HepG2 (cell line): Measurements from ENCODE around the gene SEBOX. TPM values are rescaled to one million over a fixed set of nuclear protein-coding genes. Genes with fewer than 3 reads are reported as not detected.
A peak's percentile ranks its signal among the peaks of the same experiment; 100 is the strongest.

ENCODE experiments used
- BCL3 ChIP-seq: sonication (generic); formaldehyde crosslinking; IDR thresholded peaks from 2 replicates; pipeline ENCODE4 v1.5.1; 2020; ENCODE audit warnings: mild to moderate bottlenecking, missing genetic modification reagents, moderate library complexity
- DNMT1 ChIP-seq: sonication (generic); formaldehyde crosslinking; IDR thresholded peaks from 2 replicates; pipeline ENCODE4 v1.5.1; 2020; ENCODE audit warnings: mild to moderate bottlenecking, missing genetic modification reagents
- IKZF4 ChIP-seq: sonication (generic); formaldehyde crosslinking; IDR thresholded peaks from 2 replicates; pipeline ENCODE4 v1.5.1; 2020; ENCODE audit warnings: borderline replicate concordance, mild to moderate bottlenecking, low read depth, missing genetic modification reagents; ENCODE audit errors: not compliant biosample characterization
- KLF11 ChIP-seq: IDR thresholded peaks from 2 replicates; pipeline ENCODE4 v1.6.1; 2016; ENCODE audit warnings: missing compliant biosample characterization
- NBN ChIP-seq: fragments of 450-650 bp; conservative IDR thresholded peaks from 2 replicates; pipeline ENCODE4 v1.6.1; 2017
- NCOA2 ChIP-seq: sonication (generic); formaldehyde crosslinking; IDR thresholded peaks from 2 replicates; pipeline ENCODE4 v1.8.0; 2022; ENCODE audit warnings: inconsistent platforms
- NKX3-1 ChIP-seq: sonication (generic); formaldehyde crosslinking; IDR thresholded peaks from 2 replicates; pipeline ENCODE4 v1.5.0; 2020; ENCODE audit warnings: missing genetic modification reagents
- RARA ChIP-seq: IDR thresholded peaks from 2 replicates; pipeline ENCODE4 v1.6.1; 2016; ENCODE audit warnings: missing genetic modification reagents, missing compliant biosample characterization
- RNF219 ChIP-seq: sonication (generic); formaldehyde crosslinking; IDR thresholded peaks from 2 replicates; pipeline ENCODE4 v1.5.0; 2020; ENCODE audit warnings: mild to moderate bottlenecking, missing genetic modification reagents
- SATB2 ChIP-seq: sonication (generic); formaldehyde crosslinking; IDR thresholded peaks from 2 replicates; pipeline ENCODE4 v1.5.0; 2020; ENCODE audit warnings: missing genetic modification reagents
- SETDB1 ChIP-seq: sonication (generic); formaldehyde crosslinking; IDR thresholded peaks from 2 replicates; pipeline ENCODE4 v1.5.1; 2020; ENCODE audit warnings: missing genetic modification reagents, mild to moderate bottlenecking, borderline replicate concordance
- SMARCE1 ChIP-seq: fragments of 450-650 bp; IDR thresholded peaks from 2 replicates; pipeline ENCODE4 v1.6.1; 2017; ENCODE audit warnings: borderline replicate concordance
- SP5 ChIP-seq: IDR thresholded peaks from 2 replicates; pipeline ENCODE4 v1.6.1; 2016; ENCODE audit warnings: low read depth, borderline replicate concordance
- XRCC5 ChIP-seq: fragments of 200-400 bp; formaldehyde crosslinking; optimal IDR thresholded peaks from 2 replicates; pipeline ENCODE3; 2017; ENCODE audit warnings: mild to moderate bottlenecking, low read length
- ZBTB10 ChIP-seq: sonication (generic); formaldehyde crosslinking; IDR thresholded peaks from 2 replicates; pipeline ENCODE4 v1.4.0; 2020; ENCODE audit warnings: missing genetic modification reagents, borderline replicate concordance
- ZBTB42 ChIP-seq: sonication (generic); formaldehyde crosslinking; IDR thresholded peaks from 2 replicates; pipeline ENCODE4 v1.5.0; 2020; ENCODE audit warnings: mild to moderate bottlenecking, missing genetic modification reagents
- ZBTB46 ChIP-seq: sonication (generic); formaldehyde crosslinking; IDR thresholded peaks from 2 replicates; pipeline ENCODE4 v1.4.0; 2020; ENCODE audit warnings: mild to moderate bottlenecking, missing genetic modification reagents, borderline replicate concordance
- ZFP37 ChIP-seq: sonication (generic); formaldehyde crosslinking; IDR thresholded peaks from 2 replicates; pipeline ENCODE4 v1.4.0; 2020; ENCODE audit warnings: missing genetic modification reagents, borderline replicate concordance
- ZNF510 ChIP-seq: sonication (generic); formaldehyde crosslinking; IDR thresholded peaks from 2 replicates; pipeline ENCODE4 v1.4.0; 2020; ENCODE audit warnings: low read depth, mild to moderate bottlenecking, missing genetic modification reagents
- ZNF576 ChIP-seq: sonication (generic); formaldehyde crosslinking; IDR thresholded peaks from 2 replicates; pipeline ENCODE4 v1.4.0; 2020; ENCODE audit warnings: mild to moderate bottlenecking, missing genetic modification reagents
- ZNF772 ChIP-seq: sonication (generic); formaldehyde crosslinking; IDR thresholded peaks from 2 replicates; pipeline ENCODE4 v1.5.0; 2020; ENCODE audit warnings: mild to moderate bottlenecking, missing genetic modification reagents
- polyA plus RNA-seq, 8 experiments: library from polyadenylated mRNA; depleted of rRNA in 3 of 8; stranded (reverse) in 7 of 8; unstranded in 1 of 8; fragments of >200 nt; fragmentation: Illumina TruSeq in 4 of 8; extraction: Trizol in 4 of 8; gene quantifications; 2 replicates each; pipeline versions ENCODE4 v1.2.1 to v1.2.3, GENCODE V29; 2011 to 2016; ENCODE audit warnings: low read depth in 4 of 8, missing spikeins in 1 of 8, mixed read lengths in 1 of 8; ENCODE audit not compliant: insufficient read depth in 1 of 8
- total RNA-seq, 5 experiments: library from RNA; depleted of rRNA; stranded (reverse); fragments of >200 nt; fragmentation: Illumina TruSeq; extraction: Trizol; gene quantifications; 2 replicates each; pipeline ENCODE4 v1.2.3, GENCODE V29; 2016; ENCODE audit warnings: low read depth in 1 of 5

Gene SEBOX
- total and polyA plus RNA-seq, 2 of the 13 experiments (the other 11 are each of a cell fraction or from before 2014, with no cell fraction given), result not detected

GRCh38 chr17:28404812-28405570, 40.0 kb upstream of the SEBOX start (continued):
- no peak for TF ChIP-seq SATB2 (CRISPR knock-in tag)
- no peak for TF ChIP-seq NBN
- peak; percentile 83 for TF ChIP-seq RARA (CRISPR knock-in tag)
- TF ChIP-seq XRCC5, result no peak
- no peak for TF ChIP-seq SETDB1 (CRISPR knock-in tag)
- no peak for TF ChIP-seq ZFP37 (CRISPR knock-in tag)
- TF ChIP-seq NKX3-1 (CRISPR knock-in tag), result no peak
- TF ChIP-seq ZNF576 (CRISPR knock-in tag), result no peak
- TF ChIP-seq SMARCE1, result no peak
- TF ChIP-seq SP5 (CRISPR knock-in tag), result peak; percentile 58
- TF ChIP-seq KLF11 (CRISPR knock-in tag), result no peak
- no peak for TF ChIP-seq ZBTB46 (CRISPR knock-in tag)
- TF ChIP-seq BCL3, result no peak
- no peak for TF ChIP-seq ZNF510
- 0 out of 2 replicates have a peak, but pooled peaks have one; percentile 24 for TF ChIP-seq DNMT1 (CRISPR knock-in tag)
- no peak for TF ChIP-seq IKZF4
- peak; percentile 52; the same call in 1 of the 2 replicates for TF ChIP-seq NCOA2 (CRISPR knock-in tag)
- TF ChIP-seq RNF219 (CRISPR knock-in tag), result no peak
- 0 out of 2 replicates have a peak, but pooled peaks have one; percentile 20 for TF ChIP-seq ZBTB42 (CRISPR knock-in tag)
- 0 out of 2 replicates have a peak, but pooled peaks have one; percentile 45 for TF ChIP-seq ZNF772 (CRISPR knock-in tag)
- TF ChIP-seq ZBTB10 (CRISPR knock-in tag), result peak; percentile 90
